ENCODE results near the gene UACA.

UACA gene

DNA sequence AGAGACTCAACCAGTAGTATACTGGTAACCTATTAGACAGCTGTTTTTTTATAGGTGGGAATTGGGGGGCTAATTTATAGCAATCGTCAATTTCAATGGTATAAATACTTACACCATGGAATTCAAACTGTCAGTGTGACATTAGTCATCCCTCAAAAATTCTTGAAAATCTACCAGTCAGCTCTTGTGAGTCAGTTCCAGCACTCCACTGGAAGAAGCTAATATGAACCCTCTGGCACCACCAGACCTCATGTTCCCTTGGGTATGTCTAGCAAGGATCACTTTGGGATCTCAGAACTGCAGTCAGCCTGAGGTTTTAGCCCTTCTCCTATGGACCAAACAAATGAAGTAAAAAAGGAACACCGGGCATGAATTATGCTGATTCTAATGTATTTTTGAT, 11.8 kb upstream of the UACA start:
- no peak overlapping the region for H3K4me3 ChIP-seq (ENCODE audit: low read length)
- peaks cover 5% of the 10 kb centered on the region for H3K27me3 ChIP-seq (ENCODE audit: insufficient read depth, low read length)
- no peaks in the 10 kb centered on the region for H3K36me3 ChIP-seq (ENCODE audit: insufficient read depth, low read length)
- no peaks in the 10 kb centered on the region for H3K9me3 ChIP-seq (ENCODE audit: low read length)
- no peak overlapping the region for H2AFZ ChIP-seq (ENCODE audit: low read depth, low read length)
- H3K4me1 ChIP-seq (ENCODE audit: insufficient read depth, low read length) = no peaks in the 10 kb centered on the region

DNA sequence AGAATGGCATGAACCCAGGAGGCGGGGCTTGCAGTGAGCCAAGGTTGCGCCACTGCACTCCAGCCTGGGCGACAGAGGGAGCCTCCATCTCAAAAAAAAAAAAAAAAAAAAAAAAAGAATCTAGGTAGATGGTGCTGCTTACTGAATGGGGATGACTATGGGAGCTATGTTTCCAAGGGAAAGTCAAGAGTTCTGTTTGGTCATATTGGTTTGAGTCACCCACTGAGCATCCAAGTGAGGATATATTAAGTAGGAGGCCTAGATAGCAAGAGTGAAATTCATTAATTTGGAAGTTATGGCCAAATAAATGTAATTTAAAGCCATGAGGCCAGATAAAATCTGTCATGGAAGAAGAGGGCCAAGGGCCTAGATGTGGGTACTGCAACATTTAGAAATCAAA, 9.0 kb upstream of the UACA start:
- Histone ChIP-seq H3K36me3 (ENCODE audit: insufficient read depth, low read length) (no peaks in the 10 kb centered on the region), H2AFZ (ENCODE audit: low read depth, low read length) (no peak overlapping the region), H3K27me3 (ENCODE audit: insufficient read depth, low read length) (peaks cover 9% of the 10 kb centered on the region), H3K4me3 (ENCODE audit: low read length) (no peak overlapping the region), H3K4me1 (ENCODE audit: insufficient read depth, low read length) (no peaks in the 10 kb centered on the region), H3K9me3 (ENCODE audit: low read length) (no peaks in the 10 kb centered on the region)

DNA sequence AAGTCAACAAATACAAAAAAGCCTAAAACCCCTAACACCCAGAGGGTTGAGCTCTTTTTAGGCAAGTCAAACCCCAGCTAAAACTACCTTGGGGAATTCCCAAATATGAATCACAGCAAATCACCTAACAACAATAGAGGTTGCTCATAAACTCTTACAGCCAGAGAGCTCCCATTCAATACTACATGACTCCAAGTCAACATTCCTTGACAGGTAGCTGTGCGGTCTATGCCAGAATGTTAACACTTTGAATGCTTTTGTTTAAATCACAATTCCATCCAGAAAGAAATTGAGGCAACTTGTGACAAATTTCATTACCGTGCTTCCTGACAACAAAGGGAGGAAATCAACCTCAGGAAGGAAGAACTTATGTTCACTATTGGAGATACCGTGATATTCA, 7.5 kb upstream of the UACA start:
- Histone ChIP-seq H3K27me3 (ENCODE audit: insufficient read depth, low read length) (peaks cover 10% of the 10 kb centered on the region), H3K9me3 (ENCODE audit: low read length) (no peaks in the 10 kb centered on the region)

DNA sequence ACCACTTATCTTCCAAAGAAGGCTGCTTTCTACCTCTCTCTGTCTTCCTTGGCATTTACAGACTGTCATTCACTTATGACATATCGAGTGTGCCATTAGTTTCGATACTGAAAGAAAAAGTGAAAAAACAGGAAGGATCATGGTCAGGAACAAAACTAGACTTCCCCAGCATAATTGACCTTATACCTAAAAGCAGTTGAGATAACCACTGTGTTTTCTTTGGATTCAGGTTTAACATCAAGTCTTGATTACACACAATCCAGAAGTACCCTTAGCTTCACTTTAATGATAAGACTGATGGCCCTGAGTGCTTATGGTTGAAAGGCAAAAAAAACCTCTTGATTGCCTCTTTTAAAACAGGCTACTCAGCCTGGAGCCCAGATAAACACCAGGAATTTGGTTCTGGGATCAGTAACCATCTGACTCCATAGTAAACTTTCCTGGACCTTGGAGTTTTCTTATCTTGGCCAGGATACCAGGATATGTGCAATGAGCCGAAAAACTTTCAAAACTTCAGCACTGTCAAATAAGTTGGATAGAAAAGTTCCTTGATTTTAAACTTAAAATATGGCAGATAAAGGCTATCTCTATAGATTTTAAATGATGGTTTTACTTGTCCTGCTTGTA, 5.0 kb upstream of the UACA start:
- H3K36me3 ChIP-seq (ENCODE audit: insufficient read depth, low read length) = no peaks in the 10 kb centered on the region
- H2AFZ ChIP-seq (ENCODE audit: low read depth, low read length) = no peak overlapping the region
- H3K9me3 ChIP-seq (ENCODE audit: low read length) = no peaks in the 10 kb centered on the region
- H3K27me3 ChIP-seq (ENCODE audit: insufficient read depth, low read length) = peaks cover 10% of the 10 kb centered on the region
- no peak overlapping the region for H3K4me3 ChIP-seq (ENCODE audit: low read length)
- peaks cover 4% of the 10 kb centered on the region for H3K4me1 ChIP-seq (ENCODE audit: insufficient read depth, low read length)

More for the DNA sequence above, 7.5 kb upstream of the UACA start:
- no peaks in the 10 kb centered on the region for H3K4me1 ChIP-seq (ENCODE audit: insufficient read depth, low read length)
- H3K4me3 ChIP-seq (ENCODE audit: low read length) = no peak overlapping the region
- H3K36me3 ChIP-seq (ENCODE audit: insufficient read depth, low read length) = no peaks in the 10 kb centered on the region
- H2AFZ ChIP-seq (ENCODE audit: low read depth, low read length) = no peak overlapping the region

DNA sequence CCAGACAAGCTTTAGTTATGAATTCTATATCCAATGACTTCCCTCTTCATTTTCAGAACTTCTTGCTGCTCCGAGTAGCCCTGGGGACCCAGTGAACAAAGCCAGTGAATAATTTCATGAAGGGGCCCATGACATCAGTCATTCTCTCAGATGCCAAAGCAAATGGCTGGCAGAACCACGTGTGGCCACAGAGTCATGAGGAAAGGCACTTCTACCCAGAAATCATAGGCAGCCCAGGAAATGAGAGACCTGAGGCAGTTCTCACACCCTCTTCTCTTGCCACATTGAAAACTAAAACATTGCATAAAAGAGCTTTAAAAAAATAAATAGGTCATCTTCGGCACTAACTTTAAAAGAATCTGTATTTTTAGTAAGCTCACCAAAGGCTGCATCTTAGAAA, 4.3 kb upstream of the UACA start:
- H3K4me1 ChIP-seq (ENCODE audit: insufficient read depth, low read length) = peaks cover 5% of the 10 kb centered on the region
- H3K9me3 ChIP-seq (ENCODE audit: low read length) = no peaks in the 10 kb centered on the region
- no peaks in the 10 kb centered on the region for H3K36me3 ChIP-seq (ENCODE audit: insufficient read depth, low read length)
- no peak overlapping the region for H2AFZ ChIP-seq (ENCODE audit: low read depth, low read length)
- H3K4me3 ChIP-seq (ENCODE audit: low read length) = no peak overlapping the region
- peaks cover 10% of the 10 kb centered on the region for H3K27me3 ChIP-seq (ENCODE audit: insufficient read depth, low read length)

DNA sequence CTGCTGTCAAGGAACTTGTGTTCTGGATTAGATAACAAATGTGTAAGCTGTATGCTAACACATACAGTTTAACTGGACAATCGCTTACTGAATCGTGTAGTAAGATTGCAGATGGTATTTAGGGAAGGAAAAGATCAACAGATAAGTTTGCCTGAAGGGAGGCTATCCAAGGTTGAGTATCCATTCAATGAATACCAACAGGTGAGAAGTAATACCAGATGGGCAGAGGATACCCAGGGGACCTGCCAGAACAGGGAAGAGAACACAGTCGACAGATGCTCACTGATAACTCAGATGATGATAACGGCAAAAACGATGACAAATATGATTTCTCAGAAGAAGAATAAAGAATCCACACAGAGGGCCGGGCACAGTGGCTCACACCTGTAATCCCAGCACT, 3.2 kb upstream of the UACA start:
- peaks cover 10% of the 10 kb centered on the region for H3K27me3 ChIP-seq (ENCODE audit: insufficient read depth, low read length)
- H3K9me3 ChIP-seq (ENCODE audit: low read length) = no peaks in the 10 kb centered on the region
- no peaks in the 10 kb centered on the region for H3K36me3 ChIP-seq (ENCODE audit: insufficient read depth, low read length)
- H3K4me3 ChIP-seq (ENCODE audit: low read length) = no peak overlapping the region
- peaks cover 11% of the 10 kb centered on the region for H3K4me1 ChIP-seq (ENCODE audit: insufficient read depth, low read length)
- no peak overlapping the region for H2AFZ ChIP-seq (ENCODE audit: low read depth, low read length)

DNA sequence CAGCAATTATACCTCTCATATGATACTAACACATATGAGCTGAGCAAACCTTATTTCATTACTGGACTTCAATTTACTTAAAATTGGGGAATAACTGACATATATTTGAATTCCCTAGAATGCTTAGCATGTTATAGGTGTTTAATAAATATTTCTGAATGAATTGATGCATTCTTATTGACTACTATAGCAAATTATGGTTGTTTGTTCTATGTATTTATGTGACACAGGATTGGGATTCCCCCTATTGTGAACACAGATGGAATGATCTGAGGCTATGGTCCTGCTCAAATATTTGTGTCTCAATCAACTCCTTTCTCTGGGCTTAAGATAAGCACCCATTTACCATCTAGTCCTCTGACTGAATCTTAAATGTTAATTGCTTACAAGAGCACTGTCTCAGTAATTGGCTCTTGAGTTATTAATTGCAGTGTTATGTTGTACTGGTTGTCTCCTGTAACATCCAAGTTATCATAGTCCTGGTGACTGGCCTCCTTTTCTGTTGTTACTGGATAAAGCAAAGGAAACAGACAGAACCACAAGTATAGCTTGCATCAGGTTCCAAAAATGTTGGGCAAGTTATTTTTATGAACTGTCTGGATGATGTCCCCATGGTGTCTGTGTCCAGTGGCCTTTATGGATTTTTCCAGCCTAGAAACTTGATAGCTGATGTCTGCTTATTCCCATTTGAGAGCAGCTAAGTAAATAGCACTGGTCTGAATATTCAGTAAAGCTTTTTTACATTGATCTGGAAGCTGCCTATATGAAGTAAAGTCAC, 2.3 kb upstream of the UACA start:
- H3K4me1 ChIP-seq (ENCODE audit: insufficient read depth, low read length) = peaks cover 11% of the 10 kb centered on the region
- H3K36me3 ChIP-seq (ENCODE audit: insufficient read depth, low read length) = no peaks in the 10 kb centered on the region
- H3K9me3 ChIP-seq (ENCODE audit: low read length) = no peaks in the 10 kb centered on the region
- peaks cover 10% of the 10 kb centered on the region for H3K27me3 ChIP-seq (ENCODE audit: insufficient read depth, low read length)
- H2AFZ ChIP-seq (ENCODE audit: low read depth, low read length) = no peak overlapping the region
- no peak overlapping the region for H3K4me3 ChIP-seq (ENCODE audit: low read length)

DNA sequence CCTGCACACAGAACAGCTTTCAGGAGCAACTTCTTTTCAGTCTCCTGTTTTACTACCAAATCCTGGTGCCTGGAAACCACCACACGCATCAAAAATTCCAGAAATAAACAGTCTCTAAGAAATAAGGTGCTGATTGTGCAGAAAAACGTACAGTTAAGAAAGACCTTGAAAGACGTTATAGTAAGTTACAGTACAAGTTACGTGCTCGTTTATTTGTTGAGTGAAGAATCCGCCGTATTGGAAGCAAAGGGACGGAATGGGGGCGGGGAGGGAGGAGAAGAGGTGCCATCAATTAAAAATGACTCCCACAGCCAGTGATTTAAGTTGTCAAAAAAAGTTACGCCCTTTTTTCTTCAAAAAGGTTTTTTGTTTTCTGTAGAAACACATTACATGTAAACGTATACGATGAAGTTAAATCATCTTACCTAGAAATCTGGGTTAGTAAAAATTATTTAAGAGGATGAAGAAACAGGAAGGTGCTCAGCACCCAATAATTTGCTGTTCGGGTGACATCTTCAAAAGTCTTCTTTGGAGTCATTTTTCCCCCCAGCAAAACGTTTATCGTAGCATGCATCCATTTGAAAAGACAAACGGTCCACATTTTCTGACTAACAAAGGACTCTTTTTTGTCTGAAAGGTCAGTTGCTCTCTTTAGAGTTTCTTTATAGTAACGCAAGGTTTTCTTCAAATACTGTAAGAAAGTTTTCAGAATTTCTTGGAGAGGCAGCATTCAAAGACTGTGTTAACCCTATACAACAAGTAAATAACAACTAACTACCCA, 782 bp upstream of the UACA start:
- peak overlapping the region; percentile 98 for H2AFZ ChIP-seq (ENCODE audit: low read depth, low read length)
- H3K9me3 ChIP-seq (ENCODE audit: low read length) = no peaks in the 10 kb centered on the region
- H3K36me3 ChIP-seq (ENCODE audit: insufficient read depth, low read length) = no peaks in the 10 kb centered on the region
- peaks cover 7% of the 10 kb centered on the region for H3K27me3 ChIP-seq (ENCODE audit: insufficient read depth, low read length)
- H3K4me3 ChIP-seq (ENCODE audit: low read length) = peak overlapping the region; percentile 68
- H3K4me1 ChIP-seq (ENCODE audit: insufficient read depth, low read length) = peaks cover 11% of the 10 kb centered on the region

DNA sequence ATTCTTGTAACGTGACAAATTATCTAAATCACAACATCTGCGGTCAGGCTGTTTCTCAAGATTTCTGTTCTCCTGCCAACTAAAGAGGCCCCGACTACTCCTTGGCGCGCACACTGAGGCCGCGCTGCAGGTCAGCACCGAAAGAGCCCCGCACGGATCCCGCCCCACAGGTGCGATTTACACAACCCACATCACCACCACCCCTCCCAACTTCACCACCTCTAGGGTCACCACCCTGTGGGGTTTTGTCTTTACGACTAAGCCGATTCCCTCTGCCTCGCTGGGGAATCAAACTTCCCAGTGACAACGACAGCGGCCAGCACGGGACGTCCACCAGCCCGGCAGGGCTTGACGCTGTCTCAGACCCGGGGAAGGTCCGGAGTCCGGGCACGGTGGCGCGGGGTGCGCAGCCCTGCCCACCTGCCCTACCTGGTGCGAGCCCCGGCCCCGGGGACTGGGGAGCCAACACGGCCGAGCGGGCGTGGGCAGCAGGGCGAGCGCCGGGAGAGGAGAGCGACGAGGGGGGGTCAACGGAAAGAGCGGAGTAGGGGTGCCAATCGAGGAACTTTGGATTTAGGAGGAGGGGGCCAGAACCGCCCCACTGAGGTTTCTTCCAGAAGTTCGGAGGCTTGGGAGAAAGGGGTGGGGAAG, 764 bp downstream of the UACA start:
- Histone ChIP-seq H3K4me1 (ENCODE audit: insufficient read depth, low read length) (peaks cover 11% of the 10 kb centered on the region), H3K27me3 (ENCODE audit: insufficient read depth, low read length) (peaks cover 4% of the 10 kb centered on the region), H3K9me3 (ENCODE audit: low read length) (no peaks in the 10 kb centered on the region), H3K36me3 (ENCODE audit: insufficient read depth, low read length) (no peaks in the 10 kb centered on the region), H3K4me3 (ENCODE audit: low read length) (peak overlapping the region; percentile 68), H2AFZ (ENCODE audit: low read depth, low read length) (peak overlapping the region; percentile 98)

DNA sequence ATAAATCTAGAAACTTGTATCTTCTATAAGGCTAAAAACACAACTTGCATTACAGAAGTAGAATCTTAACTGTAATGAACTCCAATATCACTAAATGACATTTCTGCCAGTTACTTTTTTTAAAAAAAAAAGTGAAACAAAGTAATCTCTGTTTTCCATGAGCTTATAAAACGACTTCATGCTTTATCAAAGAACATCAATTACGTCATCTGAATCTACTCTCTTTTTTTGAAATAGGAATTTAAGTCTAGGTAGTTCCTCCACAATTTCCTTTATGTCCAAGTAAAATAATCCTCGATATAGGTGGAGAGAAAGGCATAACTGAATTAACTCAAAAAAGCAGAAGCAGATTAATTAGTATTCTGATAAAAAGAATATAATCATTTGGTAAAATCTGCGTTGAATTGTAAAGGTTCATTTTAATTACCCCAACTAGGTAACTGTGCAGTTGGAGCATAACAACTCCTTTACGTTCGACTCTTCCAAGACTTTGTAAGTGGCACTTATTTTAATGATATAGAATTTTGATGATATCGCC, 1.4 kb downstream of the UACA start:
- Histone ChIP-seq H3K9me3 (ENCODE audit: low read length) (no peaks in the 10 kb centered on the region), H3K36me3 (ENCODE audit: insufficient read depth, low read length) (no peaks in the 10 kb centered on the region), H3K27me3 (ENCODE audit: insufficient read depth, low read length) (no peaks in the 10 kb centered on the region), H3K4me3 (ENCODE audit: low read length) (peak overlapping the region; percentile 68), H3K4me1 (ENCODE audit: insufficient read depth, low read length) (peaks cover 11% of the 10 kb centered on the region), H2AFZ (ENCODE audit: low read depth, low read length) (peak overlapping the region; percentile 98)

DNA sequence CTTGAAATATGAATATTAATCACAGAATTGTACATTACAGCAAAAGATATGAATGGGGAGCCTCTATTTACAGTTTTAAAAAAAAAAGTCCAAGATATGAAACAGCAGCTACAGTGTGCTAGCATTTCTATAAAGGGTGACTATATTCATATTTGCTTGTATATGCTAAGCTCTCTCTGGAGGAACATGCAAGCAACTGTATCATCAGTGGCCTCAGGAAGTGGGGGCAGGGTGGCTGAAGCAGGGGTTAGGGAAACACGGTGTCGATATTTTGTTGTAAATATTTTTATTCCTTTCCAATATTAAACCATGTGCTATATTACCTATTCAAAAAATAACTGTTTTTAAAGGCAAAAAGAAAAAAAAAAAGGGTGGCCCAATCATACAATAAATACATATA, 2.3 kb downstream of the UACA start:
- Histone ChIP-seq H3K27me3 (ENCODE audit: insufficient read depth, low read length) (no peaks in the 10 kb centered on the region), H3K4me3 (ENCODE audit: low read length) (no peak overlapping the region), H3K4me1 (ENCODE audit: insufficient read depth, low read length) (peaks cover 11% of the 10 kb centered on the region), H3K9me3 (ENCODE audit: low read length) (no peaks in the 10 kb centered on the region), H2AFZ (ENCODE audit: low read depth, low read length) (no peak overlapping the region), H3K36me3 (ENCODE audit: insufficient read depth, low read length) (no peaks in the 10 kb centered on the region)

DNA sequence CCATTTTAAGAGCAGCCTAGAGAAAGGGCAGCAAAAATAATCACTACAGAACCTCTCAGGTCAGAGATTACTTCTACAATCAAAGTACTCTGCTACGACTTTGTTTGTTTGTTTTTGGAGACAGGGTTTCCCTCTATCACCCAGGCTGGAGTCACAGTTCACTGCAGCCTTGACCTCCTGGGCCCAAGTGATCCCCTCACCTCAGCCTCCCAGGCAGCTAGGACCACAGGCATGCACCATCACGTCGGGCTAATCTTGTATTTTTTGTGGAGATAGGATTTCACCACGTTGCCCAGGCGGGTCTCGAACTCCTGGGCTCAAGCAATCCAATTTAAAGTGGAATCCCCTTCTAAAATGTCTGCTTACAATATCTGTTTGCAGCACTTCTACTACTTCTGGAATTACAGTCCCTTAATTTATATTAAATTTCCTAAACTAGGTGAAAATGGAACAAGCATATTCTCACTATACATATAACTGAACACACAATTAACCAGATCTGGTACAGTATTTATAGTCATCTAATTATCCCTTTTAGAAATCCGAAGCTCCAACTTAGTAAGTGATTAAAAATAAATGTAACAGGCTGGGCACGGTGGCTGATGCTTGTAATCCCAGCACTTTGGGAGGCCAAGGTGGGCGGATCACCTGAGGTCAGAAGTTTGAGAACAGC, 4.4 kb downstream of the UACA start:
- no peaks in the 10 kb centered on the region for H3K9me3 ChIP-seq (ENCODE audit: low read length)
- H3K36me3 ChIP-seq (ENCODE audit: insufficient read depth, low read length) = no peaks in the 10 kb centered on the region
- H3K4me1 ChIP-seq (ENCODE audit: insufficient read depth, low read length) = peaks cover 8% of the 10 kb centered on the region

More for the DNA sequence above, 4.4 kb downstream of the UACA start:
- H3K4me3 ChIP-seq (ENCODE audit: low read length) = no peak overlapping the region
- no peak overlapping the region for H2AFZ ChIP-seq (ENCODE audit: low read depth, low read length)
- H3K27me3 ChIP-seq (ENCODE audit: insufficient read depth, low read length) = no peaks in the 10 kb centered on the region

All from neuron (in vitro differentiated cells).